Measurements from ENCODE around the gene RPTOR. TPM values are rescaled to one million over a fixed set of nuclear protein-coding genes. Genes with fewer than 3 reads are reported as not detected.

Gene RPTOR
- total RNA-seq, 1 experiment from 2014 or later: 25.1 TPM

- no peak overlapping the region for H4K8ac ChIP-seq (replicated peaks; ENCODE audit: insufficient read length, low read depth, low read length)
Measured at GRCh38 chr17:80732268-80732667, 187.6 kb downstream of the RPTOR start.

More at GRCh38 chr17:80732268-80732667, 187.6 kb downstream of the RPTOR start:
- WGBS (ENCODE audit: extremely low coverage, insufficient read length, low lambda C conversion rate): no CpG with 5 or more reads among the region's 7 CpGs
- Histone ChIP-seq H2AK5ac (ENCODE audit: insufficient read length, low read length) (no peak overlapping the region), H3K9ac (ENCODE audit: extremely low read depth, insufficient read length, low read length) (no peak overlapping the region), H4K20me1 (ENCODE audit: control insufficient read depth, insufficient read depth, insufficient read length) (no peaks in the 10 kb centered on the region), H3K23me2 (ENCODE audit: insufficient read length, low read depth, low read length, poor library complexity, severe bottlenecking) (no peaks in the 10 kb centered on the region), H3K79me2 (ENCODE audit: insufficient read depth, low read length) (no peaks in the 10 kb centered on the region), H2BK5ac (ENCODE audit: insufficient read length, low read length) (no peak overlapping the region), H2BK120ac (ENCODE audit: low read depth, low read length, poor library complexity, severe bottlenecking) (no peak overlapping the region), H3K9me3 (ENCODE audit: control insufficient read depth, low read depth, low read length) (no peaks in the 10 kb centered on the region), H3K18ac (ENCODE audit: insufficient read length, low read depth, low read length) (no peak overlapping the region), H3K4me2 (ENCODE audit: insufficient read depth, insufficient read length, low read length) (no peak overlapping the region), H3K27me3 (ENCODE audit: insufficient read depth, low read length) (no peaks in the 10 kb centered on the region), H2AFZ (ENCODE audit: low read length) (no peak overlapping the region), H3K14ac (ENCODE audit: insufficient read depth, low read length) (no peak overlapping the region), H3T11ph (ENCODE audit: low read length) (no peak overlapping the region), H3K4ac (ENCODE audit: low read depth, low read length) (no peak overlapping the region), H2BK12ac (ENCODE audit: insufficient read length, low read depth, low read length) (no peak overlapping the region), H3K23ac (ENCODE audit: insufficient read length, low read depth, low read length) (no peak overlapping the region), H3K4me1 (ENCODE audit: insufficient read depth, low read length) (no peaks in the 10 kb centered on the region), H4K5ac (ENCODE audit: insufficient read length, low read depth, low read length) (no peak overlapping the region), H2BK15ac (ENCODE audit: low read depth, low read length) (no peak overlapping the region), H2BK20ac (ENCODE audit: low read depth, low read length, poor library complexity, severe bottlenecking) (no peak overlapping the region), H4K91ac (ENCODE audit: insufficient read length, low read depth, low read length) (no peak overlapping the region), H3K56ac (ENCODE audit: insufficient read length, low read depth, low read length) (no peak overlapping the region), H3K27ac (ENCODE audit: insufficient read length, low read depth, low read length) (no peak overlapping the region), H3K79me1 (ENCODE audit: insufficient read depth, low read depth, low read length, poor library complexity, severe bottlenecking) (no peaks in the 10 kb centered on the region)
- H3K36me3 Mint-ChIP-seq (ENCODE audit: insufficient read depth in 1 of 3, low read depth in 3 of 3): peaks cover 1 to 2% (median 2%) of the 10 kb centered on the region in 3 experiments; a peak in 6 of 7 replicates
- no peak overlapping the region for H3K27ac Mint-ChIP-seq
- H3K27me3 Mint-ChIP-seq (ENCODE audit: low read depth): no peaks in the 10 kb centered on the region
- H3K4me1 Mint-ChIP-seq: peaks cover 8 to 21% of the 10 kb centered on the region in 2 experiments
- no peak for TF ChIP-seq CTCF (conservative IDR thresholded peaks at IDR 0.05)
- no peaks in the 10 kb centered on the region for H3K9me3 Mint-ChIP-seq
- DNase-seq: no peak
- peak overlapping the region in 1 of 2 experiments; percentile 28; a peak in 1 of 5 replicates for H3K4me3 Mint-ChIP-seq

Measured in H9 (cell line).